Activated T-cell treated with anti-CD3 and anti-CD28 coated beads, Interleukin-2, amount 50 U/mL, for 1 hour (primary cell): ENCODE data around the gene CDH2.

Source experiments
- DNase-seq: peaks from one replicate; pipeline ENCODE4 v3.0.0-alpha.2; 2020

The CDH2 gene

DNA sequence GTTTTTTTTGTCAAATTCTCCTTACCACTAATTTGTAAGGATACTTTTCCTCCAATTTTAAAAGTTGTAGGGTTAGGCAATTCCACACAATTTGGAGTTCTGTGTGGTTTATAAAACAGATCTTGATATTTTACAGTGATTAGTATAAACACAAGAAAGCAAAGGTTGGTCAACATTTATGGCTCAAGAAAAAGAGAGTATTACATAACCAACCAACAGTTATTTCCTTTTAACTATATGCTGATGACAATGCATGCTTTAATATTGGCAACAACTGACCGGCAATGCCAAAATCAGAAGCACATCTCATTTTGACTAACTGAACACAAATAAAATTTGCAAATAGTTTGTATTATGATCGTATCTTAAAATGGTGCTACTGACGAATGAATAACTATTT is 137.2 kb downstream of the CDH2 start:
- DNase-seq, result no peak

DNA sequence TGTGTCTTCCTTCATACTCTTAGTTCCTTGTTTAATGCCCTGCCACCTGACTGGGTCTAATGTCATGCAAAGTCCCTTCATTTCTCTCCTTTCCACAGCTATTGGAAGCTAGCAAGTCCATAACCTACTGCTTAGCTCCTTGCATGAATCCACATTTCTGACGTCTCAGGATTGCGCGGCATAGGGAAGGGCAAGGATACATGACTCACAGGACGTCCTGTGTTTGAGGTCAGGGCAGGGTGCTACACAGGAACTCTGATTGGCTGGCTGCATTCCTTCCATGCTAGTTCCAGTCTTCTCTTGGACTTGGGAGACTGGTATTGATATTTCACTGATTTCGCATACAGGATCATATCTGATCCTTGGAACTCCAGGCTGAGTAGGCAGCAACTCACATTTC is 137.9 kb downstream of the CDH2 start:
- DNase-seq, result no peak

DNA sequence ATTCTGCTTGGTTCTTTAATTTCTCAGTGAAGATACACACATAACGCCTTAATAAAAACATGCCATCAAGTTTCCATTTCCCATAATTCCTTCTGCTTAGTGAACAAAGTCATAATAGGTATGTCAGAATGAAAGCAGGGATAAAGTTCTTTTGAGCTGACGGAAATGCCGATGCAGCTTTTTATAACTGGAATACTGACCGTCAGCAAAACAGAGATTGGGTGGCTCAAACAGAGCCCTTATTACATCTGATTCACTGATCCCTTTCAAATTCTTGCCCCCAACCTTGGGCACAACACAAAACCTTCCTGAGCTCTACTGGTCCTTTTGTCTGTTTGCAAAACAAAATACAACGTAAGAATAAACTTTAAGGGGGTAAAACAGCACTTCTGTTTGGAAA is 140.4 kb downstream of the CDH2 start:
- no peak for DNase-seq

DNA sequence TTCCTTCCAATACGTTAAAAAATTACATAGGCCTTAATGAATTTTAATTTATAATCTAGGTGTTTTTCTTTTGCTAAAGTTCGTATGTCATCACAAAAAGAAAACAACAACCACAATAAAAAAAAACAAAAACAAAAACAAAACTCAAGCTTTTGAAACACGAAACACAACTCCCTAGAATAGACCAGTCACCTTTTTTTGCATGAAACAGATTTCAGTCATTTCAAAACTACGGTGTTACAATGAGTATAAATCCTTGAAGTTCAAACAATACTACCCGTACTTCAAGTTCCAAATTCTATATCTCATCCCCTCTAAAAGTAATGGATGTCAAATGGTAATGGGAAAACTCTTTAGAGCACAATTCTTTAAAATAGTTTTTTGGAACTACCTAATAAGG is 142.4 kb downstream of the CDH2 start:
- DNase-seq, result no peak

DNA sequence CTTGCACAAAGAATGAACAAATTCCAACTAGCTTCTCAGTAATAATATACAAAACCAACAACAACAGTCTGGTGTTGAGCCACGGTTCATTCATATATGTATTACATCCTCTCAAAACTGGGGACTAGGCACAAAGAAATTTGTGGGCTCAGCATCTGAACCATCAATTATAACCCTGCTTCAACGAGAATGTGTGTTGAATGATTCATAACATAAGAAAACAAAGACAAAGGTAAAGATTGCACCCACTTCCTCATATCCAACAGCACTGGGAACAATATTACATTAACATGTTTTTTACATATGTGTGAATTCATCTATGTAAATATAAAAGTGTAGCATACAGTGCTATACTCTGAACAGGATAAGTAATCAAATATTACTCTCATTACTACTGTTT is 144.8 kb downstream of the CDH2 start:
- no peak for DNase-seq

DNA sequence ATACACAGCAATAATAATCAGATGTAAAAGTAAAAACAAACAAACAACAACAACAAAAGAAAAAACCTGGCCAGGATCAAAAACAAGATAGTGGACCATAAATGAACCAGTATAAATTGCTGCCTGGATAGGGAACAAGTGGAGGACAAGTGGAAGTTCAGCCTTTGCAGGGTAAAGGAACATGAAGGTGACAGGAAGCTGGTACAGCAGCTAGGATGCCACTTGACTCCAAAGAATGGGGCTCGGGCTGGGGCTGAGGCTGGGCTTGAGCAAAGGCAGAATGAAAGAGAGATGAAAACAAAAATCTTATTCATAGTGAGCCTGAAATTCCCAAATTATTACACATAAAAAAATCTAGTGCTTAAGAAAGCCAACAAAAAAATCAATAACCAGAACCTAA is 146.5 kb downstream of the CDH2 start:
- no peak for DNase-seq

DNA sequence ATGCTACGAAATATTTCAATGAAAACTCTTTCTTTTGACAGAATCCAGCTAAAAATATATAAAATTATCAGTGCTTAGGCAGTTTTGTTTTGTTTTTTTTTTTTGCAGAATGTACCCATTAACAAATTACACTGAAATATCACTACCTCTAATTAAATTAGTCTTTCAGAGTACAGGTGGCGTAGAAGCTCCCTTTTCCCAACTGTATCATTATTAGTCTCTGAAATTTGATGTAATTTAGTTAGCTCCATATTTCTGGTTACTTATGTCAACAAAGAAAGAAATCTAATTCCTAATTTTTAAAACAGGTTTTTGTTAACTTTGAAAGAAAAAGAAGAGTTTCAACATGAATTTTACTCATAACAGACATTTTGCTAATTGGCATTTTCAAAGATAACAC is 149.2 kb downstream of the CDH2 start:
- no peak for DNase-seq

DNA sequence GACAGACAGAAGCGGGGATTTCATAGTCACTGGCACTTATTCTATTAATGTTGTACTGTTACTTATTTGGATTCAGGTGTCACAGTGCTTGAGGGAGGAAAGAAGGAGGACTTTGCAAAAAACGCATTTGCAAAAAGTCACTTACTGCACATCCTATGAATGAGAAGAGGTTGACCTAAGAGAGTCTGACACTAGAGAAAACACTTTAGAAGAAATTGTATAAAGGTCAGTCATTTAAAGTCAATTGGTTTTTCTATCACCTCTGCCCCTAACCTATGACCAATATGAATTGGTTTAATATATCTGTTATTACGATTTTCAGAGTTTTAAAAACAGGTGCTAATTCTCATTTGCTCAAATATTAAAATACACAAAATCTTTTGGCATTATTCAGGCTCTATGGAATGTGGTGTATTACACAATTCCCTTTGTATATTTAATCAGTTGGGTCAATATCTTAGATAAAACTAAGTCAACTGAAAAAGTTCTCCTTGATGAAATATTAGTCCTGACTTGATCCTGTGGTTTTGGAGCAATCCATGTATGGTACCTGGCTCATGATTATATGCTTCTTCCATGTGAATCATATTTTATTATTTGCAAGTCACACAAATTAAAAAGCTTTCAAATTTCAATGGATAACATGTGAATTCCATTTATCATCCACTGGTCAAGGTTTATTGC is 157.4 kb downstream of the CDH2 start:
- DNase-seq, result no peak

DNA sequence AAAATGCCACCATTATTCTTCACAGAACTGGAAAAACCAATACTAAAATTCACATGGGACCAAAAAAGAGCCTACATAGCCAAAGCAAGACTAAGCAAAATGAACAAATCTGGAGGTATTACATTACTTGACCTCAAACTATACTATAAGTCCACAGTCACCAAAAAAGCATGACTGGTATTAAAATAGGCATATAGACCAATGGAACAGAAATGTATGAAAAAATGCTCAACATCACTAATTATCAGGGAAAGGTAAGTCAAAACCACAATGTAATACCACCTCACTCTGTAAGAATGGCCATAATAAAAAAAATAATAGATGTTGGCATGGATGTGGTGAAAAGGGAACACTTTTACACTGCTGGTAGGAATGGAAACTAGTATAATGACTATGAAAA is 158.6 kb downstream of the CDH2 start:
- no peak for DNase-seq

DNA sequence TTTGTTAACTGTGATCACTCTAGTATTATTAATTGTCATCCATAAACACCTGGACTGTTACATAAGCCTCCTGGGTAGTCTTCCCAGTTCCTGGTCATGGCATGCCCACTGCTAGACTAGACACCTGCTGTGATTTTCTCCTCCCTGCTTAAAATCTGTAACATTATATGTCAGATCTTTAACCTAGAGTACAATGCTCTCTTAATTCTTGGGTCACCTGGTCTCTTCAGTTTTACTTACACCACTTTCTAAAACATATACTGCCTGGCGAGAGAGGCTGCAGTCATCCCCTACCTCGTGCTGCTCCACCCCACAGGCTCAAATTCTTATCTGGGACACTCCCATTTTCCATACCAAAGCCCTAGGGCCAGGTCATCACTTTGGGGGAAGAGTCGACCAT is 161.3 kb downstream of the CDH2 start:
- no peak for DNase-seq

DNA sequence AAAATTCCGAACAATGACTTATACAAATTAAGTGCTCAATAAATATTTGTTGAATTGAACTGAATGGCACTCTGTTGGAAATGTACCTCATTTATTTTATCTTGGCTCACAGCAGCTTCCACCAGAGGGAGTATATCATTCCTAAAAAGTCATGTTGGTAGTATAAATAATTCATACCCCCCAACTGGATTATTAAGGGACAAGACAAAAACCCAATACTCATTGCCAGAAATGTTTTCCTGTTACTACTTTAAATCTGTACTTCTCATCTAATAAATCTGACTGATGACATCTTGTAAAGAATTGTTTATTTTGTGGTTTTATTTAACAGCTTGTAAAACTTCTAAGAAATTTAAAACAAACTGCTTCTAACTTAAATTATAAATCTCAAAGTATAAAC is 163.9 kb downstream of the CDH2 start:
- no peak for DNase-seq

DNA sequence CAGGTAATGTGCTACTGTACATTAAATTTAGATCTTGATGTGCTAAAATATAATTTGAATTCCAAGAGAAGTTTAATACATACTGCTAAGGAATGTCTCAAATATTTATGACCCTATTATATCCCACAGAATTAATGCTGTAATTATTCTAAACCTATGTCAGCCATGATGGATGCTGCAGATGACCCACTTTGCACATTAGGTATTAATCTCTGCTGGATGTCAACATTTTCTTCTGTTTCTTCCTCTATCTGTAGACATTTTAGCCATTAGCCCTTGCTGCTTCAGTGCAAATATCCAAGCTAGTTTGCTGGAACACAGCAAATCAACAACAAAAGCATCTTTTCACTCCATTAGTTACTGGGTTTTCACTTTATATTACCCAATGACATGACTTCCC is 164.6 kb downstream of the CDH2 start:
- DNase-seq, result no peak

DNA sequence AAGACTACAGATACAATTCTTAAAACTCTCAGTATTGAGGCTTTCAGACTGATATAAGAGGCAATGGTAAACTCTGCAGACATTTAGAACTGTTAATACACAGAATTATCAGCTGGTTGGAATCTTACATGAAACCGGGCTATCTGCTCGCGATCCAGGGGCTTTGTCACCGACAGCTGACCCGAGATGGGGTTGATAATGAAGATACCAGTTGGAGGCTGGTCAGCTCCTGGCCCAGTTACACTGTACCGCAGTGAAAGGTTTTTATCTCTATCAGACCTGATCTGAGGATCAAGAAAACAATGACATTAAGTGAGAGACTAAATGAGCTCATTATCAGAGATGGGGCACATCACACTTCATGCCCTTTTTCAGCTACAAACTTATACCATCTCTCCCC is 167.3 kb downstream of the CDH2 start:
- DNase-seq, result no peak

DNA sequence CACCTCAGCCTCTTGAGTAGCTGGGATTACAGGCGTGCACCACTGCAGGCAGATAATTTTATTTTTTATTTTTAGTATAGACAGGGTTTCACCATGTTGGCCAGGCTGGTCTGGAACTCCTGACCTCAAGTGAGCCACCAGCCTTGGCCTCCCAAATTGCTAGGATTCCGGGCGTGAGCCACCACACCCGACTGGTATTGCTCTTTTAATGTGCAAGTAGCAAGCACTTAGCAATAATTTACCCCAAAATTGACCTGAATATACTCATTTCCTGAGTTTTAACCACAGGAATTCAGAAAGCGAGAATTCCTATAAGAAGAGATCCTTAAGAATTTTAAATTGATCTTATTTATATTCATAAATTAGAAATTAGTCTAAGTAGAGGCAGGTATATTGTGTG is 169.1 kb downstream of the CDH2 start:
- DNase-seq, result no peak

DNA sequence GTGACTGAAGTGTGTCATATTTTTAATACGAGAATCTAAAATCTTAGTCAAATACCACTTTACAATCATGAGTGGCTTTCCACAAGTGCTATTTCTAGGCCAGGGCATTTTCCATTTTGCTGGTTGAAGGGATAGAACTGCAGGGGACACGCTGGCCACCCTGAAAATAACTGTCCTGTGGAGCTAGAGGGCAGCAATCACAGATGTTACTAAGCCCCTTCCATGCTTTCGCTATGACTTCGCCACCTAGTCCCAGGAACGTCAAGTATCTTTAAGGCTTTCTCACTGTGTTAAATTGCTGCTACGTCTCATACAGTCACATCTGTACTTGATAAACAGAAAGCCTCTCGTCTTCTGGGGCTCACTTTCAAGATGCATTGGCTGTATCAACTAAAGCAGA is 171.8 kb downstream of the CDH2 start:
- no peak for DNase-seq

DNA sequence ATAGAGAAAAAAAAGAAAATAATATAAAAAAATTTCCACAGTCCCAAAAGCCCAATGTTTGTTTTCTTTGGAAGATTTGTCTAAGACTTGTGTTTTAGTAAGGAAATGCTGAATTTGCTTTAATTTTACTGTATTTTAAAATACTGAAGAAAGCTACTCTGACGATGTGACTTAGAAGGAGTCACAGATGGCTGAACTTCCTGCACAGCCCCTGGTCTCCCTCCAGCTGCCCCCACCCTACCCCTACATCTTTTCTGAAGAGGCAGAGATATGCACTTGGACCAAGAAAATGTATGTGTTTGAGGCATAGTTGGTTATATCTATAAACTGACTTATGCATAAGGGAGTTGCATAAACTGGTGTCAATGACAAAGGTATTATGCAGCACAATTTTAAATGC is 172.3 kb downstream of the CDH2 start:
- DNase-seq, result no peak

DNA sequence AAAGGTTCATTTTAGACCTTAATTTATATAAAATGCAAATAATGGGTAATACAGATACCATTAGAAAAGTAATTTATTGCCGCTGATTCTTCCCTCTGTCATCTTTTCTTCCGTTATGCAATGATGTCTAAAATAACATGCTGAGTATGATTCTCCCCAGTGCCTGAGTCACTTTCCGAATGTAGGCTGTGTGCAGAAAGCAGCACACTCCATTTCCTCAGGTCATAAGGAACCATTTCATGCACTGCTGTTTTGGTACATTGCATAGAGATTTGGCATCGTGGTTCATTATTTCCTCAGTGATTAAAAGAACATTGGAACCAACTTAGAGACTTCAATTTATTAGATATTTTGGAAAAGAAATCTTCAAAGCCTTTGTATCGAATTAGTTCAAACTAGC is 173.5 kb downstream of the CDH2 start:
- no peak for DNase-seq

DNA sequence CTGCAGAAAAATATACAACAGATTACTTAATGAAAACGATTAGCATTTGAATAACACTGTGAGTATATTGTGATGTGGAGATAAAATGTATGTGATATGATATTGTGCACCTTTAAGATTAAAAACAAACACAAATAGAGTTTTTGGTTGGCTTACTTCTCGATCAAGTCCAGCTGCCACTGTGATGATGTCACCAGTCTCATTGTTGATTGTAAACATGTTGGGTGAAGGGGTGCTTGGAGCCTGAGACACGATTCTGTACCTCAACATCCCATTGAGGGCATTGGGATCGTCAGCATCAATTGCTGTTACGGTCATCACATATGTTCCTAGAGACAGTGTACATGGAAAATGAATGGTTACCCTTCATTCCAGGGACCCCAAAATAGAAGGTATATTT is 174.1 kb downstream of the CDH2 start:
- DNase-seq, result no peak

DNA sequence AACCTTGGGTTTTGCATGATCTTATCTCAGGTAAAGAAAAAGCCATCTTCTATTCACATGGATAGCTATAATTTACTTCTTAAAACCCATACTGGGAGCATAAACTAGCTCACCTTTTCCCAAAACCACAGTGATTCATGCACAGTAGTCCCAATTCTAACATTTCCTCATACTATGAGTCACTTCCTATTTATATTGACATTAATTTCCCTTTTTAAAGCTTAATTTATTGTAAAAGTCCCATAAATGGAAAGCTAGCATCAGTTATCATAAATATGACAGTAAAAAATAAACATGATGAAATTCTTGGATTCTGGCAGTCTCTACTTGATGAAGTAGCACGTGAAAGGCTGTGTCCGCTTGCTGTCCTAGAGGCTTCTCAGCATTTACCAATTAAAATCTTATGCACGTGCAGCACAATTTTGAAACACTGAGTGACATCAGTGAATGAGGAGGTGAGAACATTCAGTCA is 180.1 kb downstream of the CDH2 start:
- no peak for DNase-seq

DNA sequence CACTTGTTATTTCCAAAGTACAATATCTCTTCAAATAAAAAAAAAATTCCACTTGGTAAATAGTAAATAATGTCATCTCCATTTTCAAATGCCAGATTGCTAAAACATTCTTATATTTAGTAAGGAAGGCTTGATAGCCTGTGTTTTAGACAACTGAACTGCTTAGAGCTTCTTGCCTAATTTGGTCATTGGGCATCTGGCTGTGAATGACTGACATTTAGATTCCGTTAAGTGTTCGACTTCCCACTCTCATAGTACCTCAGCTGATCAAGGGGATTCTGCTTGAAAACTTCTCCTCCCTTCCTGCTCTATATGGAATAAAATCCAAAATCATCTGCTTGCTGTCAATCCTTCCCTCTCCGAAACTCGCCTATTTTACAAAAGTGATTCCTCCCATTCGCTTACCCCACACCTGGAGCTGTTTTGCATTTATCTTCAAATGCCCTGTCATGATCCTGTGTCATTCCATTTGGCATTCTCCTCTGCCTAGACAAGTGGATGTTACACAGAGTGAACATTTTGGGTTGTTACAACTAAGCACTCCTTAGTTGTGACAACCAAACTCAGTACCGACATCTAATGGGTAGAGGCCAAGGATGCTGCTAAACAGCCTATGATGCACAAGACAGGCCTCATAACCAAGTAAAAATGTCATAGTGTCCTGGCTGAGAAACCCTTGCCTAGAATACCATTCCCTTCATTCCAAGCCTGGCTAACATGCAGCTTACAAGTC is 181.0 kb downstream of the CDH2 start:
- DNase-seq, result no peak

DNA sequence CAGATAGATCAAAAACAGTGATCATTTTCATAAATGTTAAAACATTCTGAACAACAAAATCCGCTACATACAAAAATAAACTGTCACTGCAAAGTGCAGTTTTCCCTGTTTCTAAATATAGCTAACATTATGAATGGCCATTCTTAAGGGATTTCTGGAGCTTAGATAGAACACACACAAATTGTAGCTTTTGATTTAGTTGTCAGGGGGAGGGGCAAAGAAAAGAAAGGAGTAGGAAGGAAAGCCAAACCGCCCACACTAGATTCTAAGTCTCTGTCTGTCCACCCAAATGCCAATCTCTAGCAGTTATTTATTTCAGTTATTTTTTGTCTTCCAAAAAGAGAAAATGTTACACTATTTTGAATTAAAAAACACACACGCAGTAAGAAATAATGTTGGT is 182.4 kb downstream of the CDH2 start:
- no peak for DNase-seq

DNA sequence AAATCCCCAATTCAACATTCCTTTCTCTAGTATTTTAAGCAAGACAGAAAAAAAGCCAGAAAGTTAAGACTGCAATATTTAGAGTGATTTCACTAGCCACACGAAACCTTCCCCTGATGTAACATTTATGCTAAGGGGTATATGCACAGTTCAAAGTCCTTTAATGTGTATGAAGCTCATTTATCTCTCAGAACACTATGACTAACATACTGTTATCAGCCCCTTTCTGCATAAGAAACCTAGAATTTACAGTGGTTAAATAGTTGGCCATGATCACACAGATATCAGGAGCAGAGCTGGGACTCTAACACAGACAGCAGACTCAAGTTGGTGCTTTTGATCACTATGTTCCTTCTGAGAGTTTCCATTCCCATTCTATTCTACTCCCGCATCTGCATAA is 185.5 kb downstream of the CDH2 start:
- DNase-seq, result no peak

DNA sequence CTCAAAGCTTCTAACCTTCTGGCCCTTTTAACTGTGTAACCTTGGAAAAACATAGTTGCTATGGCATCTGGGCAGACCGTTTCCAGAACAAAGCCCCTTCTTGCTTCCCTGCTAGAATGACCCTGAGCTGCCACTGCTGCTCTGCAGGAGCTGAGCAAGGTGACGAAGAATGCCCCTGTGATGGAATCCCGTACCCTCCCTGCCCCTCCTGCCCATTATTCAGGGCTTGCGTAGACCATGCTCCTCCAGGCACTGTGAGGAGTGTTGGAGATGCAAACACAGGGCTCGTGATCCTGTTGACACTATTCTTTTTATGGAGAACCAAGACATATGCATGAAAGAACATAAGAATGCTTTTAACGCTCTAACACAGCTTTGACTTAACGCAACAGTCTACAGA is 191.1 kb downstream of the CDH2 start:
- DNase-seq, result no peak

DNA sequence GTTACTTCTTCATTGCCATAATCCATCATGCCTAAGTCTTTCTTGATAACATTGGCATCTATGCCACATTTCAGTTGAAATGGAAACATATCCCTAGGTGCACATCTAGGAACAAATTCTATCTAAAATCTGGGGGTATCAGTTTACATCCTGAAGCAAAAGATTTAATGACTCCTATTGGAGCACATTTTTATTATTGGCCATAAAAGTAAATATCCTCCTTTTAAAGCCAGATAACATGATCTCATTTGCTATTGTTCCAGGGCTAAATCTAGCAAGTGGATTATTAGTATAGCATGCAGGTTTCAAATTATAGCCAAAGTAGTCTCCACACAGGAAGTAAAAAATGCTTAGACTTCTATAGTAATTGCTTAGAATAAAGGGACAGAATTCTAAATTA is 193.2 kb downstream of the CDH2 start:
- DNase-seq, result no peak

DNA sequence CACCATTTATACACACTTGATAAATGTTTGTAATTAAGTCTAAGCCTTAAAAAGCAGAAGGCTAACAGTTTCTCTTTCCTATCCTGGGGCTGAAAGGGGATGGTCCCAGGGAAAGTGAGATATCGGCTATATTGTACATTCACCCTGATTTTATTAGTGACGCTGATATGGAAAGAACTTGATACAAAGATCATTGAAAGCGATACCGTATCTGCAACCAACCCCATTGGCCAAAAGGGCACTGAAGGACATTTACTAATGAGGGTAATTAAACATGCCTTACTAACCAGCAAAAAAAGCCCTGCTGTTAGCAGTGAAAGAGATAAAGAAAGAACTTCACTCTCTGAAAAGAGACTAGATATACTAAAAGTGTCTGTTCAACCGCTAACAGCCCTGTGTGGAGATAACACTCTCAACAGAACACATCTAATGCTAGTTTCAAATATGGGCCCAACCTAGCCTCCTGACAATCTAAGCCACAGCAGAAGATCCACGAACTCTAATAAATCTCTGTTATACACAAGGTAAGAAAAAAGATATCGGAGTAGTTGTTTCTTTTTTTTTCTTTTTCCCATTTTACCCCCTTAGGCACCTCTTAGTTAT is 200.0 kb downstream of the CDH2 start:
- no peak for DNase-seq
